GM18951 (cell line): ENCODE results near the gene SLC50A1.

Source experiments
- POLR2A ChIP-seq: IDR thresholded peaks from 4 replicates; pipeline ENCODE4 v1.6.1; 2011; ENCODE audit warnings: mild to moderate bottlenecking; ENCODE audit not compliant: insufficient read length, insufficient read depth; ENCODE audit errors: extremely low read depth
- in situ Hi-C: fragments of 300-500 bp; cut with MboI; formaldehyde crosslinking; loops from one replicate; pipeline ENCODE4 v1.12.0; 2022; ENCODE audit warnings: low sequenced_read_pairs, mixed read lengths, inconsistent platforms; ENCODE audit not compliant: unreplicated experiment

The SLC50A1 gene

DNA sequence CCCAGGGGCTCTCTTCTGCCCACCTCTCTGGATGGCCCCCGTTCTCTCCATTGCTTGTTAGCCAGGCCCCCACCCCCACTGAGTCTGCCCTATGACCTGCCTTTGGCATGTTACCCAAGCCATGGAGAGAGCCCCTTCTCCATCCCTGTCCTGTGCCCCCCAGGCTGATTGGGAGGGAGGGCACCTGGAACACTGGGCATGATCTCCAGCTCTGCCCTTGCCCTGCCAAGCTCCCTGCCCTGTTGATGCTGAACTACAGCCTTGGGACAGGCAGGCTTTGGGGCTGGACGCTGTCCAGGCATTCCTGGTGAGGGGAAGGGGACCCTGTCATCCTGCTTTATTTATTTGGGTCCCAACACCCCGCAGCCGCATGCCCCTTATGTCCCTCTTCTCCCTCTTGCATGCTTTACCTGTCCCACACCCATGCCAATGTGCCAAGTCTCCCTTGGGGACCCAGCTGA lies 48.7 kb downstream of the SLC50A1 start:
- no peak for TF ChIP-seq POLR2A
- in situ Hi-C loops: no loop called here

GRCh38 chr1:155184835-155185782 lies 49.5 kb downstream of the SLC50A1 start:
- TF ChIP-seq POLR2A: peak; percentile 33
- in situ Hi-C loops: no loop called here

- in situ Hi-C loops: no loop called here
- TF ChIP-seq POLR2A: no peak
Measured at GRCh38 chr1:155185783-155186066, 50.1 kb downstream of the SLC50A1 start.

- TF ChIP-seq POLR2A: no peak
- in situ Hi-C loops: no loop called here
Measured at GRCh38 chr1:155186067-155186793, 50.6 kb downstream of the SLC50A1 start.

- in situ Hi-C loops: no loop called here
- TF ChIP-seq POLR2A: no peak
Measured at GRCh38 chr1:155186794-155187455, 51.3 kb downstream of the SLC50A1 start.

DNA sequence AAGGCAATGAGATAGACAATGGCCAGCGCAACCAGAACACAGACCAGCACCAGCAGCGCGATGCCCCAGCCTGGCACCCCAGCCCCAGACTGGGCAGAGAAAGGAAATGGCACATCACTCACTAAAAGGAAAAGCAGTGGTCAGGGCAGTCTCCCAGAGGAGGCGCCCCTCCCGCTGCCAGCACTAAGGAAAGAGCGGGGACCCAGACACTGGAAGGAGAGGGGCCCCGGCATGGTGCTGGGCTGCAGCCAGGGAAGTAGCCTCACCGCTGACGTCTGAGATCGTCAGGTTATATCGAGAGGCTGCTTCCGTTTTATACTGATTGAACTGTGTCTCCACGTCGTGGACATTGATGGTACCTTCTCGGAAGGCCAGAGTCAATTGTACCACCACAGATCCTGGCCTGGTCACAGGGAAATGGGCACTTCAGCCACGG lies 51.8 kb downstream of the SLC50A1 start:
- in situ Hi-C loops: no loop called here
- no peak for TF ChIP-seq POLR2A

DNA sequence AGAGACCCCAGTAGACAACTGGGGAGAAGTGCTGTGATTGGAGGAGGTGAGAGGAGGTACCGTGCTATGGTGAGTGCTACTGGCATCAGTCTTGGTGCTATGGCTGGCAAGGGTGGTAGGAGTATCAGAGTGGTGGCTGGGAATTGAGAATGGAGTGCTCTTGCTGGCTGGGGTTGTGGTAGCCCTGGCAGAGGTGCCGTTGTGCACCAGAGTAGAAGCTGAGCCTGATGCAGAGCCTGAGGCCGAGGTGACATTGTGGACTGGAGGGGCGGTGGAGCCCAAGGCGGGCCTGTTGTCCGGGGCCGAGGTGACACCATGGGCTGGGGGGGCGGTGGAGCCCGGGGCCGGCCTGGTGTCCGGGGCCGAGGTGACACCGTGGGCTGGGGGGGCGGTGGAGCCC lies 52.6 kb downstream of the SLC50A1 start:
- no peak for TF ChIP-seq POLR2A
- in situ Hi-C loops: no loop called here
